ENCODE data around the gene ATP8B1. TPM values are rescaled to one million over a fixed set of nuclear protein-coding genes. Genes with fewer than 3 reads are reported as not detected.

The ATP8B1 gene
- total and polyA plus RNA-seq, 4 experiments from 2014 or later, result 0.24 TPM; not detected in 3

GRCh38 chr18:57843386-57843785, 40.3 kb upstream of the ATP8B1 start:
- Mint-ChIP-seq H3K27ac (peak overlapping the region in 1 of 7 donors; percentile 12), H3K36me3 (no peaks in the 10 kb centered on the region), H3K4me1 (no peaks in the 10 kb centered on the region), H3K4me3 (no peak overlapping the region), H3K9me3 (no peaks in the 10 kb centered on the region), H3K27me3 (peaks cover 9 to 12% of the 10 kb centered on the region in 2 donors)
- ChIA-PET POLR2A (ENCODE audit: partially characterized antibody) (no interaction called here), CTCF (ENCODE audit: partially characterized antibody) (no interaction called here)
- Histone ChIP-seq H3K9me3 (ENCODE audit: control insufficient read depth in 1 of 2, low read length in 2 of 2) (no peaks in the 10 kb centered on the region), H3K27me3 (ENCODE audit: insufficient read depth, low read length) (no peaks in the 10 kb centered on the region), H3K4me1 (ENCODE audit: insufficient read depth, low read length) (no peaks in the 10 kb centered on the region), H3K4me3 (ENCODE audit: low read length in 2 of 2) (no peak overlapping the region), H3K27ac (ENCODE audit: low read depth, low read length) (no peak overlapping the region), H3K36me3 (ENCODE audit: insufficient read depth, low read length) (no peaks in the 10 kb centered on the region)
- no peak for DNase-seq
- intact Hi-C loops (cut with micrococcal nuclease), result no loop called here

GRCh38 chr18:57841568-57841967, 38.5 kb upstream of the ATP8B1 start:
- no peaks in the 10 kb centered on the region for H3K36me3 Mint-ChIP-seq
- peaks cover 0 to 4% (median 3%) of the 10 kb centered on the region in 4 donors for H3K4me1 Mint-ChIP-seq
- ChIA-PET CTCF (ENCODE audit: partially characterized antibody) (no interaction called here), POLR2A (ENCODE audit: partially characterized antibody) (no interaction called here)
- H3K4me3 Mint-ChIP-seq, result no peak overlapping the region
- Histone ChIP-seq H3K4me1 (ENCODE audit: insufficient read depth, low read length) (no peaks in the 10 kb centered on the region), H3K27ac (ENCODE audit: low read depth, low read length) (no peak overlapping the region), H3K9me3 (ENCODE audit: control insufficient read depth in 1 of 2, low read length in 2 of 2) (no peaks in the 10 kb centered on the region), H3K36me3 (ENCODE audit: insufficient read depth, low read length) (no peaks in the 10 kb centered on the region), H3K27me3 (ENCODE audit: insufficient read depth, low read length) (no peaks in the 10 kb centered on the region), H3K4me3 (ENCODE audit: low read length in 2 of 2) (no peak overlapping the region)
- H3K27ac Mint-ChIP-seq, result no peak overlapping the region
- peaks cover 12 to 13% of the 10 kb centered on the region in 2 donors for H3K27me3 Mint-ChIP-seq
- no peak for DNase-seq
- intact Hi-C loops (cut with micrococcal nuclease), result no loop called here
- H3K9me3 Mint-ChIP-seq, result peaks cover 0 to 2% (median 0%) of the 10 kb centered on the region in 8 donors

GRCh38 chr18:57839942-57840381, 36.8 kb upstream of the ATP8B1 start:
- Mint-ChIP-seq H3K4me3 (no peak overlapping the region), H3K27ac (no peak overlapping the region), H3K36me3 (no peaks in the 10 kb centered on the region), H3K27me3 (peaks cover 7 to 13% of the 10 kb centered on the region in 2 donors), H3K4me1 (peaks cover 0 to 4% (median 3%) of the 10 kb centered on the region in 4 donors), H3K9me3 (peaks cover 0 to 4% (median 0%) of the 10 kb centered on the region in 8 donors)
- no peaks in the 10 kb centered on the region for H3K9me3 ChIP-seq (ENCODE audit: control insufficient read depth in 1 of 2, low read length in 2 of 2)
- H3K4me1 ChIP-seq (ENCODE audit: insufficient read depth, low read length), result no peaks in the 10 kb centered on the region
- POLR2A ChIA-PET (ENCODE audit: partially characterized antibody), result no interaction called here
- CTCF ChIA-PET (ENCODE audit: partially characterized antibody), result no interaction called here
- H3K4me3 ChIP-seq (ENCODE audit: low read length in 2 of 2), result no peak overlapping the region
- H3K27me3 ChIP-seq (ENCODE audit: insufficient read depth, low read length), result no peaks in the 10 kb centered on the region
- H3K27ac ChIP-seq (ENCODE audit: low read depth, low read length), result no peak overlapping the region
- no peaks in the 10 kb centered on the region for H3K36me3 ChIP-seq (ENCODE audit: insufficient read depth, low read length)
- intact Hi-C loops (cut with micrococcal nuclease), result no loop called here
- no peak for DNase-seq

GRCh38 chr18:57837917-57838548, 34.9 kb upstream of the ATP8B1 start:
- CTCF ChIA-PET (ENCODE audit: partially characterized antibody), result no interaction called here
- Histone ChIP-seq H3K36me3 (ENCODE audit: insufficient read depth, low read length) (no peaks in the 10 kb centered on the region), H3K27ac (ENCODE audit: low read depth, low read length) (no peak overlapping the region), H3K9me3 (ENCODE audit: control insufficient read depth in 1 of 2, low read length in 2 of 2) (no peaks in the 10 kb centered on the region), H3K27me3 (ENCODE audit: insufficient read depth, low read length) (no peaks in the 10 kb centered on the region), H3K4me1 (ENCODE audit: insufficient read depth, low read length) (peaks cover 6% of the 10 kb centered on the region), H3K4me3 (ENCODE audit: low read length in 2 of 2) (no peak overlapping the region)
- H3K4me1 Mint-ChIP-seq, result peaks cover 12 to 13% (median 12%) of the 10 kb centered on the region in 4 donors
- peaks cover 0 to 10% of the 10 kb centered on the region in 2 donors for H3K27me3 Mint-ChIP-seq
- no peak overlapping the region for H3K27ac Mint-ChIP-seq
- DNase-seq, result no peak
- POLR2A ChIA-PET (ENCODE audit: partially characterized antibody), result no interaction called here
- intact Hi-C loops (cut with micrococcal nuclease), result no loop called here
- H3K9me3 Mint-ChIP-seq, result peaks cover 0 to 4% (median 0%) of the 10 kb centered on the region in 8 donors
- H3K4me3 Mint-ChIP-seq, result peak overlapping the region in 2 of 8 donors; percentile 55 to 57
- H3K36me3 Mint-ChIP-seq, result no peaks in the 10 kb centered on the region

GRCh38 chr18:57836557-57836956, 33.4 kb upstream of the ATP8B1 start:
- H3K4me1 ChIP-seq (ENCODE audit: insufficient read depth, low read length), result peaks cover 9% of the 10 kb centered on the region
- H3K36me3 Mint-ChIP-seq, result peaks cover 0 to 5% of the 10 kb centered on the region in 2 donors
- peaks cover 0 to 10% of the 10 kb centered on the region in 2 donors for H3K27me3 Mint-ChIP-seq
- H3K4me3 ChIP-seq (ENCODE audit: low read length in 2 of 2), result no peak overlapping the region
- no peak for DNase-seq
- H3K9me3 Mint-ChIP-seq, result peaks cover 0 to 13% (median 3%) of the 10 kb centered on the region in 8 donors
- intact Hi-C loops (cut with micrococcal nuclease), result no loop called here
- no peaks in the 10 kb centered on the region for H3K27me3 ChIP-seq (ENCODE audit: insufficient read depth, low read length)
- H3K4me1 Mint-ChIP-seq, result peaks cover 15 to 20% (median 17%) of the 10 kb centered on the region in 4 donors
- H3K4me3 Mint-ChIP-seq, result no peak overlapping the region
- CTCF ChIA-PET (ENCODE audit: partially characterized antibody), result no interaction called here
- POLR2A ChIA-PET (ENCODE audit: partially characterized antibody), result no interaction called here
- H3K9me3 ChIP-seq (ENCODE audit: control insufficient read depth in 1 of 2, low read length in 2 of 2), result no peaks in the 10 kb centered on the region
- no peaks in the 10 kb centered on the region for H3K36me3 ChIP-seq (ENCODE audit: insufficient read depth, low read length)
- H3K27ac ChIP-seq (ENCODE audit: low read depth, low read length), result no peak overlapping the region
- no peak overlapping the region for H3K27ac Mint-ChIP-seq

- H3K4me1 ChIP-seq (ENCODE audit: insufficient read depth, low read length), result peaks cover 9% of the 10 kb centered on the region
- no peak overlapping the region for H3K27ac Mint-ChIP-seq
- intact Hi-C loops (cut with micrococcal nuclease), result no loop called here
- CTCF ChIA-PET (ENCODE audit: partially characterized antibody), result no interaction called here
- no peaks in the 10 kb centered on the region for H3K36me3 ChIP-seq (ENCODE audit: insufficient read depth, low read length)
- H3K36me3 Mint-ChIP-seq, result peaks cover 0 to 5% of the 10 kb centered on the region in 2 donors
- DNase-seq, result no peak
- H3K9me3 ChIP-seq (ENCODE audit: control insufficient read depth in 1 of 2, low read length in 2 of 2), result no peaks in the 10 kb centered on the region
- no peak overlapping the region for H3K4me3 ChIP-seq (ENCODE audit: low read length in 2 of 2)
- H3K4me1 Mint-ChIP-seq, result peaks cover 15 to 21% (median 17%) of the 10 kb centered on the region in 4 donors
- no peak overlapping the region for H3K4me3 Mint-ChIP-seq
- peaks cover 0 to 15% (median 3%) of the 10 kb centered on the region in 8 donors for H3K9me3 Mint-ChIP-seq
- H3K27ac ChIP-seq (ENCODE audit: low read depth, low read length), result no peak overlapping the region
- H3K27me3 Mint-ChIP-seq, result peaks cover 0 to 10% of the 10 kb centered on the region in 2 donors
- POLR2A ChIA-PET (ENCODE audit: partially characterized antibody), result no interaction called here
- H3K27me3 ChIP-seq (ENCODE audit: insufficient read depth, low read length), result no peaks in the 10 kb centered on the region
Measured at GRCh38 chr18:57835904-57836303, 32.8 kb upstream of the ATP8B1 start.

GRCh38 chr18:57834616-57835015, 31.5 kb upstream of the ATP8B1 start:
- Mint-ChIP-seq H3K27me3 (peaks cover 0 to 9% of the 10 kb centered on the region in 2 donors), H3K9me3 (peaks cover 0 to 15% (median 4%) of the 10 kb centered on the region in 8 donors), H3K27ac (no peak overlapping the region), H3K4me3 (no peak overlapping the region), H3K36me3 (peaks cover 0 to 5% of the 10 kb centered on the region in 2 donors), H3K4me1 (peaks cover 17 to 21% (median 18%) of the 10 kb centered on the region in 4 donors)
- H3K27me3 ChIP-seq (ENCODE audit: insufficient read depth, low read length), result no peaks in the 10 kb centered on the region
- H3K27ac ChIP-seq (ENCODE audit: low read depth, low read length), result no peak overlapping the region
- intact Hi-C loops (cut with micrococcal nuclease), result no loop called here
- H3K4me3 ChIP-seq (ENCODE audit: low read length in 2 of 2), result no peak overlapping the region
- no peaks in the 10 kb centered on the region for H3K9me3 ChIP-seq (ENCODE audit: control insufficient read depth in 1 of 2, low read length in 2 of 2)
- H3K36me3 ChIP-seq (ENCODE audit: insufficient read depth, low read length), result no peaks in the 10 kb centered on the region
- no peak for DNase-seq
- CTCF ChIA-PET (ENCODE audit: partially characterized antibody), result no interaction called here
- POLR2A ChIA-PET (ENCODE audit: partially characterized antibody), result no interaction called here
- peaks cover 9% of the 10 kb centered on the region for H3K4me1 ChIP-seq (ENCODE audit: insufficient read depth, low read length)

Measured in CD4-positive, alpha-beta memory T cell (primary cell).